A549 treated with Hydrocortisone at 1 μM for 4 hours (cell line): ENCODE results near the gene TBC1D2B. TPM values are rescaled to one million over a fixed set of nuclear protein-coding genes. Genes with fewer than 3 reads are reported as not detected.

ENCODE experiments used
- total RNA-seq: library from RNA; stranded (reverse); fragments of 200-300 nt; extraction: Qiagen RNA extraction; gene quantifications from 5 replicates; pipeline ENCODE4 v1.2.3, GENCODE V29; 2022

TBC1D2B gene
- total RNA-seq = 14.3 to 18.4 TPM (median 16.4 TPM) in 5 replicates

GRCh38 chr15:78077053-78077870, at the start of gene TBC1D2B:
TSS of gene TBC1D2B (minus strand) at chr15:78077711. CDS start at chr15:78077652, 59 bp downstream.

DNA sequence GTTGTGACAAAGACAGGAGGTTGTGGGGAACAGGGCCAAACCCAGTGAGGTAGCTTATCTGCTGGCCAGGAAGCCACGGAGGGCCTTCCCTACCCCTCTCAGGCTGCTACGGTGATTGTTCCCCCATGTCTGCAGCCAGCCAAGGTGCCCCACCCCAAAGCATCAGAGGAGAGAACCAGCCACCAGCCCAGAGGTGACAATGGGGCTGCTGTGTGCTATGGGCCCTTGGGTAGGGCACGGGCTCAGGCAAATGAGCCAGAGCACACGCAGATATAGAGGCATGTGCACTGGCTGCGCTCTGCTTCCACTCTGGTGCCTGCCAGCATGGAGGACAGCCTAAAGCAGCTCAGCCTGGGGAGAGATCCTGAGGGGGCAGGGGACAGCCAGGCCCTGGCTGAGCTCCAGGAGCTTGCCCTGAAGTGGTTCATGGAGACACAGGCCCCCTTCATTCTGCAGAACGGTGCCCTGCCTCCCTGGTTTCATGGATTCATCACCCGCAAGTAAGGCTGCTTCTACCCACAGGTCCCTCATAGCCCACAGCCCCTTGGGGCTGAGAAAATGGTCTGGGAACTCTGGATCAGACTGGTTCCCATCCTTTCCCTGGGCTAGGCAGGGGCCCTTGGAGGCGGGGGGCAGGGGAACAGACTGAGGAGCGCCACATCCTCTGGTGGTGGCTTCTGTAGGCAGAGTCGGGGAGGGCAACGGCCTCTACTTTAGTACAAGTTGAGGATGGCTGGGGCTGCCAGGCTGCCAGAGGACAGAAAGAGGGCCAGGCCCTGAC, 14.9 kb upstream of the TBC1D2B start, which contains the start of gene SH2D7:
Gene SH2D7 (plus strand): TSS at position 301 of the 781 bp plus-strand sequence. CDS start 24 bp downstream, at position 325.

Other genes starting within 250 kb of the TBC1D2B start
- gene SH2D7, start 14.8 kb upstream of the TBC1D2B start, total RNA-seq = not detected in 5 replicates
- 26.1 to 30.0 TPM (median 28.1 TPM) in 5 replicates for gene CIB2, start 53.7 kb upstream of the TBC1D2B start, total RNA-seq
- gene IDH3A, start 71.7 kb upstream of the TBC1D2B start, total RNA-seq = 61.4 to 113 TPM (median 66.0 TPM) in 5 replicates
- gene ACSBG1, start 156.9 kb upstream of the TBC1D2B start, total RNA-seq = 0.07 to 0.25 TPM (median 0.17 TPM) in 5 replicates
- 0.05 to 0.08 TPM in 2 of 5 replicates, not detected in the others for gene DNAJA4, start 186.9 kb upstream of the TBC1D2B start, total RNA-seq
- gene SKIC8, start 221.9 kb upstream of the TBC1D2B start, total RNA-seq = 79.6 to 118 TPM (median 86.2 TPM) in 5 replicates